ENCODE measurements around the gene CTNND2.
"Not testable (repeated sequence)": the region's sequence is repeated elsewhere in the genome, so short reads cannot be mapped to it uniquely, and the experiment has no call there.

Gene CTNND2

DNA sequence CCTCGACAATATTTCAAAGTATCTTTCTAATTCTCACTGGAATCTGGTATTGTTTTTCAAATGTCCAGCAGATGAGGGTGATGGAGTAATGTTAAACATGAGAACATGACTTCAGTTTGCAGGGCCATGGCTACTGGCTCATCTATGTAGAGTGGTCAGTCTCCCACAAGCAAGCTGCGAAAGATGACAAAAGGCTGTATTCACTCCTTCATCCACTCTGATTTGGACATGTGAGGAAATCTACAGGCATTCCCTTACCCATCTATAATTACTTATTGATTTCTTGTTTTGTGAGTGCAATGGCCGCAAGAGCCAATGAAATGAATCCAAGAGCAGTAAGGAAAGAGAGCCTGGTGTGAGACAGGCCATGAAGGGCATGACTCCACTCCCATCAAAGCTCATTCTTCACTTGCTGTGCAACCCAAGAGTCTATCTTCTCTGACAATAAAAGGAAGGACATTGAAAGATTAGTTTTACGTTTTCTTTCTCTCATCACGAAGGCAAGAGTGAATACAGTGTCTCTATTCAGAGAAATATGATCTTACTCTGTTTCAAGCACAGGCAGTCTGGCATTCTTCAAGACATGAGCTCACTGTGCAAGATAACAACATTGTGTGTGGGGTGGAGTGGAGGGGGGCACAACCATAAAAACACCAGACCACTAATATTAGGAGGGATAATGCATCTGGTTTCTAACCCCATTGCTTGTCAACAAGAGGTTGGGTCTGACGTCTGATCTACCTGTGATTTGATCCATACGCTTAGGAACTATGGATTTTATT lies 893.6 kb downstream of the CTNND2 start:
- in situ Hi-C loops (cut with HindIII; ENCODE audit: low sequenced_read_pairs) = no loop called here

GRCh38 chr5:11009576-11009975 lies 894.7 kb downstream of the CTNND2 start:
- in situ Hi-C loops (cut with HindIII; ENCODE audit: low sequenced_read_pairs) = no loop called here

DNA sequence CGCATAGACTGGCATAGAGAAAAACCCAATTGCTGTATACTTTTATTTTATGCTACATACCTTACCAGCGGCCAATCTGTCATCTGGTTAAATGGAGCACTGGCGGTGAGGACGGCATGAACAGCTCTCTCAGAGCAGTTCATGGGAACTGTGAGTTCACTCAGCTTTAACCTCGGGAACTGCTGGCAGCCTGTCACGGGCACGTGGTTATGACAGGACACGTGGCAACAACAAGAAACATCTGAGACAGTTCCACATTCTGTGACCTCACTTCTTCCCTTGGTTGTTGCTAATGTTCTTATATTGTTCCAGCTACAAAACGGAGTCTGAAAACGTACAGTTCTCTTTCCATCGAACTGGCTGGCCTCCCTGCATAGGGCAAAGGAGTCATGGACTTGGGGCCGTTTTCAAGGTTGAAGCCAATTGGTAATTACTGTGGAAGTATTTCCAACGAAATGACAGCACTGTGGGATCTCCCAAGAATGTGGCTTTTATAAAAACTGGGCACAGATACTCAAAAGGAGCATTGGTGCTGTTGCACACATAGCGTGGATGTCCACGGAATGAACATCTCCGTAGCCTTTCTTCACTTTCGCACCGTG lies 896.9 kb downstream of the CTNND2 start:
- in situ Hi-C loops (cut with HindIII; ENCODE audit: low sequenced_read_pairs) = no loop called here

- in situ Hi-C loops (cut with HindIII; ENCODE audit: low sequenced_read_pairs) = not testable (repeated sequence)
These were observed 899.7 kb downstream of the CTNND2 start for GRCh38 chr5:11004523-11004922.

DNA sequence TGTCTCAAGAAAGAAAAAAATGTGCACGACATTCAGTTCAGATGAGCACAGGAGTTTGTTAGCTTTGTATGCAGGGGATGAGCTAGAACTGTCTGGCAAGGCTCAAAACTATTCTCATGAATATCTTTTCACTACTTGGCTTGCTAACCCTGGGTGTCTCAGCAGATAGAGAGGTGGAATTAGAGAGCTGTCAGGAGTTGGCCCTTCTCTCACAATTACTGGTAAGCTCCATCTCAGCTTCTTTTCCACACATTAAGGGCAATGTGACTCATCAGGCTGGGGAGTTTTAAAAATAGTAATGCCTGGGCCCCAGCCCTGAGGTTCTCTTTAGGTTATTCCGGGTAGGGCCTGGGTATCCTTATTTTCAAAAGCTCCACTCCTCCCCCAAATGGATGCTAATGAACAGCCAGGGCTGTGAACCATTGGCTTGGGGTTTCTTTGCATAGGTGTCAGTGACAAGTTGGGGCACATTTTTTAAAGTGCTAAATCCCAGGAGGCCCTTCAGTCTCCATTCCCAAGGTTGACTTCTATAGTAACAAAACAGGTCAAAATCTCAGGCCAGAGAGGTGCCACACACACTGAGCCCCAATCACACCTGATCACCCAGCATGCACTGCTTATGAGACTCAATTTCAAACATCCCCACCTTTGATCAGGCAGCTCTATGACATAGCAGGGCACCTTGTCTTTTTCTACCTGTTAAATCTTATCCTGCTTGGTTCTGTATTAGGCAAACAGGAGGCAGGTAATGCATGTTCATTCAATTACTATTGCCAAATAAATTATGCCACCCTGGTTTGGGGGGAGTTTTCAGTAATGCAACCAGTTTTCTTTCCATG lies 903.5 kb downstream of the CTNND2 start:
- in situ Hi-C loops (cut with HindIII; ENCODE audit: low sequenced_read_pairs) = no loop called here

- in situ Hi-C loops (cut with HindIII; ENCODE audit: low sequenced_read_pairs) = no loop called here
These were observed 904.5 kb downstream of the CTNND2 start for GRCh38 chr5:10999714-11000113.

- in situ Hi-C loops (cut with HindIII; ENCODE audit: low sequenced_read_pairs) = no loop called here
These were observed 908.4 kb downstream of the CTNND2 start for GRCh38 chr5:10995891-10996290.

- in situ Hi-C loops (cut with HindIII; ENCODE audit: low sequenced_read_pairs) = no loop called here
These were observed 909.9 kb downstream of the CTNND2 start for GRCh38 chr5:10994091-10994986.

DNA sequence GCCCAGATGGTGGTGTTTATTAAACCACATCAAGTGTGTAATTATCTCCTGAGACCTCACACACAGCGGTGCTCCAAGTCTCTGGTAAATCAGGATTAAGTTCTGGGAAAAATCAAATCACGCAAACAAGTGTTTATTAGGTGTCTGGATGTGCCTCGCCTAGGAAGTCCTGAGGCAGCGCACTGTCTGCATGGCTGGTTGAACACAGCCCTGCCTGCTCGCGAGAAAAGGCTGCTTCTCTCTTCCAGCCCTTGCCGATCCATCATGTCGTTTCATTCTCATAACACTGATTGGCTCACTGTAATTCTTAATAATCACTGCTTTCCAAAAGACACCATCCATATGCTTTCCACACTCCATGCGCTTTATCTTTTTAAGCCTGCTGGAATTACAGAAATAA lies 913.6 kb downstream of the CTNND2 start:
- in situ Hi-C loops (cut with HindIII; ENCODE audit: low sequenced_read_pairs) = no loop called here

DNA sequence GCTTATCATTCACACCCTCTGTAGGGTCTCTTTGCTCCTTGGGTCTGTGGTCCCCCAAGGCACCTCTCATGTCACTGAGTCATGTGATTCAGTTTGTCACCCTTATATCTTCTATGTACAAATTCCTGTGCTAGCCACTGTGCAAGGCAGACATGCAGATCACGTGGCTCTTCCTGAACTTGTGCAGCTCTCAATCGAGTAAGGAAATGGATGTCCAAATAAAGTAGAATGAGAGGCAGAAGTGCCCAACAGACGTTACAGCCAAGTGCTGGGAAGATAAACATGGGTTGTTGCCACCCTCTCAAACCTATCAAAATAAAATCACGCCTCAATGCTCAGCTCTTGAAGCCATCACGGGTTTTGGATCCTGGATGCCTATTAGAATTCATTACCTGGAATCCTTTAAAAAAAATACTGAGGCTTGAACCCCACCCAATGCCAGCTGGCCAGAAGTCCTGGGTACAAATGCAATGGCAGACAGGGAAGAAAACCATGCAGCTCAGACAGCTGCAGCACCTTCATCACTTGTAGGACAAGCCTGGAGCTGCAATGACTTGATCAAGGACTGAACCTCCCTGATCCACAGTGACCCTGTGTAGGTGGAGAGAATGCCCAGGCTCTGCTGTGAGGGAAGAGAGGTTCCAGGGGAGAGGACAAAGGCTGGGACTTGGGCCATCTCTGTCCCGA lies 914.5 kb downstream of the CTNND2 start:
- in situ Hi-C loops (cut with HindIII; ENCODE audit: low sequenced_read_pairs) = no loop called here

DNA sequence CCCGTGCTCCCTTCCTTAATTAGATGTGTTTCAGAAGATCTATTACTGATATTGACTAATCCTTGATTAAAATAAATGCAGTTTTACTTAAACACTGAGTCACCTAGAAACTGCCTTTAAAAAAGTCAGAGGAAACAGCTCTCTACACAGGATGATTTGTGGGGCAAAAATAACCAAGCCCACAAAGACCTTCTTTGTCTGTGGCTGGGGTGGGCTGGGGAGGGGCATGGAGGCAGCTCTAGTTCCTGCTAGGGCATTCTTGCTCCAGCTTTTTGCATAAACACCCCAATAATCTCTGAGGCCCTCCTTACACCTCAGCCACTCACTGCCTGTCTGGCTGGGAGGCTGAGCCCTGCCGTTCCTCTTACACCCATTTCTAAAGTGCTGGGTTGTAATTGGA lies 915.6 kb downstream of the CTNND2 start:
- in situ Hi-C loops (cut with HindIII; ENCODE audit: low sequenced_read_pairs) = no loop called here

DNA sequence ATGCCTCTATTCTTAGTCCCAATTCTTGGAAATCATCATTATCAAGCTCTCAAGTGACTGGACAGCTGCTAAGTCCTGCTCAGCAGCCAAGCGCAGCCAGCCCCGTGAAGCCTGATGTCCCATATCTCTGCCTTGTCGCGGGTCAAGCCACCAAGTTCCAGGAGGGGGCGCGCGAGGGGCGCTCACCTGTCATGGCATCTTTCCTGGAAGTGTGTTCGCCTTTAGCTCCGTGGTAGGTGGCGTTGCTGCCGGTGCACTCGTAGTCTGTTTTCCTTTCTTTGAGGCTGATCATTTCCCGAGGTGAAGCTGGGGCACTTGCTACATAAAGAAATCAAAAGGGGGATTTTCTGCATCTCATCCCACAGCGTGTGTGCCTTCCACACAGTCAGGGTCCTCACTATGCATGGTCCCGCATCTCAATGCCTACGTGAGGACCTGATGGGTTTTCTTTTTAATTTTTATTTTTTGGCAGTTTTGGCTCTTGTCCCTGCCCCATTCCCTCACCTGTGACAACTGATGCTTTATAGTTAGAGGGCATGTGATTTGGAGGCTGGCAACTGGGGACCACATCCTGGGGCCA lies 916.2 kb downstream of the CTNND2 start:
- in situ Hi-C loops (cut with HindIII; ENCODE audit: low sequenced_read_pairs) = no loop called here

DNA sequence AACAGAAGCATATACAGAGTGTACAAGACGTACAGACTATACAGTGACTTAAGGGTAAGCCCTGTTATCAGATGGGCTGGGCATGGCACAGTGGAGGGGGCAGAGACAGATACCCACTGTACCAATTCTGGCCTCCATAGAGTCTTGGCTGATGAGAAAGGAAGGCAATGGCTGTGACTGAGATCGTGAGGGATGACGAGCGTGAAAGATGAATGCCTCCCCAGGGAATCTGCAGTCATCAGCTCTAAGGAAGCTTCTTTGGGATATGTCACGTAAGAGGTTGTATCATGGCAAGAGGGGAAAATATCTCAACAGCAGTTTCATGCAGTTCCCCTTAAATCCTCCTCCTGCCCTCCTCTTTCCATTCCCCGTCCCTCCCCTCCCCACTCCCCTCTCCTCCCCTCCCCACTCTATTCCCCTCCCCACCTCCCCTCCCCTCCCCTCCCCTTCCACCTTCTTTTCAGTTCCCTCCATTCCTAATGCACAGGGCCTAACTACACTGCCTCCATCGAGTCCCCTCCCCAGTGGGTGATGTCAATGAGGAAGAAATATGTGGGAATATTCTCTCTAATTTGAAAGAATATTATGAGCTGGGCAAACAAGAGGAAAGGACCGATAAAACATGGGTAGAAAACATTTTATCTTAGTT lies 916.8 kb downstream of the CTNND2 start:
- in situ Hi-C loops (cut with HindIII; ENCODE audit: low sequenced_read_pairs) = no loop called here

DNA sequence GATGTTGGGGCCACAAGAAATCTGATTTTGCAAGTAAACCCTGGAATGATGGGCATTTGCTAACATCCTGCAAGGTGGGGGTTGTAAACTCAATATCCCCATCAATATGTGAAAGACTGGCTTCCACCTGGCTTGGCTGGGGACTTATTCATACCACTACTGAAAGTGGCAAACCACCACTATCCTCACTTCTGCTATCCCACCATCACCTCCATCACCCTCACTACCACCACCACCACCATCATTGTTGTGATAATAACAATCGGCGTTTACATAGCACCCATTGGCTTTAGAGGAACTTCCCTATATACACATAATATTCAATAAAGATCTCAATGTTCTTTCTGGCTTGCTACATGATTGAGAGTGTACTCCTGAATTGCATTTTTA lies 918.5 kb downstream of the CTNND2 start:
- in situ Hi-C loops (cut with HindIII; ENCODE audit: low sequenced_read_pairs) = no loop called here

- in situ Hi-C loops (cut with HindIII; ENCODE audit: low sequenced_read_pairs) = no loop called here
These were observed 919.0 kb downstream of the CTNND2 start for GRCh38 chr5:10985091-10985720.

GRCh38 chr5:10984021-10984715 lies 920.1 kb downstream of the CTNND2 start:
- in situ Hi-C loops (cut with HindIII; ENCODE audit: low sequenced_read_pairs) = no loop called here

GRCh38 chr5:10982626-10983025 lies 921.6 kb downstream of the CTNND2 start:
- in situ Hi-C loops (cut with HindIII; ENCODE audit: low sequenced_read_pairs) = no loop called here

- in situ Hi-C loops (cut with HindIII; ENCODE audit: low sequenced_read_pairs) = no loop called here
These were observed 922.3 kb downstream of the CTNND2 start for GRCh38 chr5:10981932-10982331.

Data from endothelial cell of hepatic sinusoid (primary cell).